ENCODE measurements around the gene QSOX1.
A peak's percentile ranks its signal among the peaks of the same experiment; 100 is the strongest.

QSOX1 gene

DNA sequence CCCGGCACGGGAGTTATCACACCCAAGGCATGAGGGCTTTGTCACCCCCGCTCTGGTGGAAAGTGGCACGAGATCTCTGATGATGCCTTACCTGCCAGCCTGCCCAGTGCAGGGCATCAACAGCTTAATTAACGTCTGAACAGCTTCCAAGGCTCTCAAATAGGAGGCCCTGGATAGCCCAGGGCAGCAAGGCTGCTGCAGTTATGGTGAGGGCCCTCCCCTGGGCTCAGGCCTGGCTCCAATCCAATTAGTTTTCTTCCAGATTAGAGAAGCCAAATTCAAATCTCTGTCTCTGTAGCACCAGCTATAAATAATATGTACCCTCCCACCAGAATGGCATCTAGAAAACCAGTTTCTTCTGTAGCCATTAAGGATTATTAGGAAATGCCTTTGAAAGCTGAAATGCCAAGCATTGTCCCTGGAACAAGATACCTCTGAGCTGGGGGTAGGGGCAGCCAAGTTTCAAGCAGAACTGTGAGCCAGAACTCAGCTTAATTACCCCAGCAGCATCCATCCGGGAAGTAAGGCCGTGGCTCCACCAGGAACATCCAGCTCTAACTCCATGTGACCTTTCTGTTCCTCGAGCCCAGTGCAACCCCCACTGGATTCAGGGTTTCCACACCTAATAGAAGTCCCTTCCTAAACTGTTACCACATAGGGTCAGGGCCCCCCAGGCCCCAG is 12.5 kb downstream of the QSOX1 start:
- in situ Hi-C loops (cut with MboI; ENCODE audit: low pct_unique_long_range_greater_than_20kb, low sequenced_read_pairs) = no loop called here
- DNase-seq = no peak

DNA sequence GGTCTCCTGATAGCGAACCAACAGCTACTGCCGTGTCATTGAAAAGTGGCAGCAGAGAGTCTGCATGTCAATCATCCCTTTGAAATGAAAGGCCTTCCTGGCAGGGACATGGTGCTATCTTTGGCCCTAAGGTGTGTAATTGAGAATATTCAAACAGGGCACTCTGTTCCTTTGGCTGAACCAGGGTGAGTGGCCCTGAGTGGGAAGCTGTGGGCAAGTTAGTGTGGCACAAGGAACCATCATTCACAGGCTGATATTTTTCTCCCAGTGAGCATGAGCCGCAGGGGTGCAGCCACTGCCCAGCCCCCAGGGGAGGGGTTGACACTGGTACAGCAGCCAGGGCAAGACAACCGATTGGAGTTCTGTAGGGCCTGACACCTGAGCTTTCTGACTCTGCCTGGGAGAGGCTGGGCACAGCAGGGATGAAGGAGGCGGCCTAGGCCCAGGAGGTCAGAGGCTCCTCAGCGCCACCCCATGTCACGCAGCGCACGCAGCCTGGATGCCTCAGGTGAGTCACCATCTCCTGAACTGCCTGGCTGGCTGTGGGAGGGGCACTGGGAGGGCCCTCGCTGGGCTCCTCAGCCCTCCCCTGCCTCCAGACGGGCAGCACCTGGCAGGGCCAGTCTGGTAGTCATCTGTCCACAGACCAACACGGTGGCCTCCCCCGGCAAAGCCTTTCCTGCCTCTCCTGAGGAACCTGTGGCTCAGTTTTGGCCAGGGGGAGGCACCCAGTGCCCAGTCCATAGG is 13.2 kb downstream of the QSOX1 start:
- in situ Hi-C loops (cut with MboI; ENCODE audit: low pct_unique_long_range_greater_than_20kb, low sequenced_read_pairs) = no loop called here
- no peak for DNase-seq

DNA sequence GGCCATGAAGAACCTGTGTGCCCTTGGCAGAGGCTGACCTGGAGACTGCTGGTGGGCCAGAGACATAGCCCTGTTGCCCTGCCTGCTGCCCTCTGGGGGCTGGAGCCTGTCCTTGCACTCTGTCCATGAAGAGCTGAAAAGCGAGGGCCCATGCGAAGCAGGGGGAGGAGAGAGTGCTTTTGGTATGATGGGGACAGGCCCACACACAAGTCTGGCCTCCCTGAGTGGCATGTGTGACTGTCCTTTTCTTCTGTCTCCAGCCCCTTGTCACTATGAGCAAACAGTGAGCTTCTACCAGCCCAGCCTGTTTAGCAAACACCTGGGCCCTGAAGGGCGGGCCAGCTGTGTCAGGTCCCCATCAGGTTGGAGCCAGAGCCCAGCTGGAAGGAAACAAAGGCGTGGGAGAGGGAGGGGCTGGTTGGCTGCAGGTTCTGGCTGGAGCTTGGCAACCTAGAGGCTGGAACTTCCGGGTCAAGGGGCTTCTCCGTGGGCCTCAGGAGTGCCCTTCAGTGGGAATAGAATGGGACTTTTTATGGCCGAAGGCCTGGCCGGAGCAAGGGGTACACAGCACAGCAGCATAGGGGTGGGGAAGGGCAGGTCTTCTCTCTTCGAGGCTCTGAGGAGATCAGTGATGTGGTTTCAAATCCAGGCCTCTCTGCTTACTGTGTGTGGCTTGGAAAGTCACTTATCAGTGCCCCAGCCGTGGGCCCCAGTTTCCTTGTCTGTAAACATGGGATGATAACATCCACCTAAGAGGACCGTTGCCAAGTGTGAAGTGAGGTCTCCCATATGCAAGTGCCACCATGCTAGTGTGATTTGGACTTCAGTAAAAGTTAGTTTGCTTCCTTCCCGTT is 14.3 kb downstream of the QSOX1 start:
- DNase-seq = peak; percentile 46
- in situ Hi-C loops (cut with MboI; ENCODE audit: low pct_unique_long_range_greater_than_20kb, low sequenced_read_pairs) = no loop called here

DNA sequence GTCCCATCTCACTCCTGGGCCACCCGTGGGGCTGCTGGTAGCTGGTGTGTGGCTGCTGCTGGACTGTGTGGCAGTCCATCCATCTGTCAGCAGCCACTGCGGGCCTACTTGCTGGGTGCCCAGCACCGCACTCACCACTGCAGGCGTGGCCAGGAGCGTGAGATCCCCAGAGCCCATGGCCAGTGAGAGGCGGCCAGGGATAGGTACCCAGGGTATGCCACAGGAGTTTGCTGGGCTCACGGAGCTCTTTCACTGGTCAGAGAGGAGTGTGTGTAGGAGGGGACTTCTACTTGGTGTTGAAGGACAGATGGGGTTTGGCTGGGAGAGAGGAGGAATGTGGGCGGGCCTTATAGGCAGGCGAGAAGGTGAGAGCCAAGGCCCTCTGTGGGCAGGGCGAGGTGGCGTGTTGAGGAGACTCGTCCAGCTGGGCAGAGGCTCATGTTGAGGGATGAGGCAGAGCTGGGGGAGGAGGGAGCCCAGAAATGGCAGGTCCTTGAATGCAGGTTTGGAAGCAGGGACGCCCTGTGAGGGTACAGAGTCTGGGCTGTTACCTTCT is 15.0 kb downstream of the QSOX1 start:
- in situ Hi-C loops (cut with MboI; ENCODE audit: low pct_unique_long_range_greater_than_20kb, low sequenced_read_pairs) = loop anchor here (10.0 kb wide), 1 partner anchor 305 kb away; no protein-coding TSS in a partner anchor
- DNase-seq = no peak

DNA sequence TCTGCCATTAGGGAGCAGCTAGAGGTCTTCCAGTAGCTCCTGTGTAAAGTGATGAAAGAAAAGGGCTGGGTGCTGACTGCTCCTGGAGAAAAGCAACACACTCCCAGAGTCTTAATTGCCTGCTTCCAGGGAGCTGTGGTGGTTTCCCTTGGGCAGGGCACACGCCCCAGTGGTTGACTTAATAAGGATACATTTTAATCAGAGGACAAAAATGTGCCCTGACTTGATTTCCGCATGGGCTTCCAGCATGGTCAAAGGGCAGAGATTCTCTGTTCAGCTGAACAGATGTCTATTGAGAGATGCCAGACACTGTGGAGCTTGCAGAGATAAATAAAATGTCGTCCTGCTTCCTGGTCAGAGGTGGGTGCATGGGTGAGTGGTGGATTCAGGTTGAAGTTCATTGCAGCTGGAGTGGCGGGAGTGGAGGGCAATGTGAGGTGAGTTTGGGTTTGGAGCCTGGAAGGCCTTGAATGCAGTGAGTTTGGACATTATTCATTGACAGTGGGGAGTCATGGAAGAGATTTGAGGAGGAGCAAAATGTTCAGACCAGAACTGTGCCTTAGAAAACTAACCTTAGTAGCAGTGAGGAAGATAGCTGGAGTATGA is 16.0 kb downstream of the QSOX1 start:
- in situ Hi-C loops (cut with MboI; ENCODE audit: low pct_unique_long_range_greater_than_20kb, low sequenced_read_pairs) = loop anchor here (10.0 kb wide), 1 partner anchor 306 kb away; no protein-coding TSS in a partner anchor
- no peak for DNase-seq

DNA sequence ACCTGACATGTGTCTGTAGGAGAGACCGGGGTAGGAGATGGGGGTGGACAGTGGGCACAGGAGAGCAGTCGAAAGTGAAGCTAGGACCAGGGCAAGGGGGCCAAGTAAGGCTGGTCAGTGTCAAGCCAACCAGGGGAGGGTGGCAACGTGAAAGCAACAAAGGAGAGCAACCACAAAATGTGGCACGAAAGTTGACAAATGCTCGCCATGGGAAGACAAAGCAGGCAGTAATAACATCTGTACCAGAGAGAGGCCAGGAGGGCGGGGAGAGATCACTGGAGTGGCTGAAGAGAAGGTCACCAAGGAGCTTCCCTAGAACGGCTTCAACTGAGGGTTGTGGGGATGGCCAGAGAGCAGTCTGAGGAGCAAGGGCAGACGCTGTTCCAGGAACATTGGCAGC is 17.0 kb downstream of the QSOX1 start:
- DNase-seq = no peak
- in situ Hi-C loops (cut with MboI; ENCODE audit: low pct_unique_long_range_greater_than_20kb, low sequenced_read_pairs) = loop anchor here (10.0 kb wide), 1 partner anchor 307 kb away; no protein-coding TSS in a partner anchor

DNA sequence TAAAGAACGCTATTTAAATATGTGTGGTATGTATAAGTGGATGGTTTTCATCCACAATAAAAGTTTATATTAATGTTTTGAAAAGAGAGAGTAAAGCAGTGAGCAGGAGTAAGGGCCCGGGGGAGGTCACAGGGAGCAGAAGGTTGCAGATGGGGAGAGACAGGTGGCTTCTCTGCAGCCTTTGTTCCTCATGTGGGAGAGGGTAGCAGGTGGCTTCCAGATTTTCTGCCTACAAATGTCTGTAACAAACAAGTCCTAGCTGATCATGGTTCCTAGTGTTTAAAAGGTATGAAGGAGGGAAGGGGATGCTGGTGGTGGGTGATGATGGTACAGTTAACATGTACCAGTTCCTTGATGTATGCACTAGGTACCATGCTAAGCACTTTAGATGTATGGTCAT is 18.8 kb downstream of the QSOX1 start:
- in situ Hi-C loops (cut with MboI; ENCODE audit: low pct_unique_long_range_greater_than_20kb, low sequenced_read_pairs) = loop anchor here (10.0 kb wide), 1 partner anchor 309 kb away; no protein-coding TSS in a partner anchor
- DNase-seq = no peak

DNA sequence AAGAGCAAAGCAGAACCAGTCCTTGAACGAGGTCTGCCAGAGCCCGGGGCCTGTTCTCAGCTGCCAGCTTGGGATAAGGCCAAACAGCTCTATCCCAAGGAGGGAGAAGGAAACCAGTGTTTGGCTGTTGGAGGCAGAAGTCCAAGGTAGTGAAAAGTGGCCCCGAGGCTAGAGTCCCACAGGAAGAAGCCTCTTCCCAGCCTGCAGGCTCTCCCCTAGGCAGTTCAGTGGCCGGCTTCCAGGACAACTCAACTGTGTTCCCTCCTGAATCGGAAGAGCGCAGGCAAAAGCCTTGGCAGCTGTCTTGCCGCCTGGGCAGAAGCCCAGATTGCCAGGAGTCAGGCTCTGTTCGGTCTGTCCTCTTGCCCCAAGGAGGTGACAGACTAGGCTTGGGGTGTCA is 19.3 kb downstream of the QSOX1 start:
- no peak for DNase-seq
- in situ Hi-C loops (cut with MboI; ENCODE audit: low pct_unique_long_range_greater_than_20kb, low sequenced_read_pairs) = loop anchor here (10.0 kb wide), 1 partner anchor 309 kb away; no protein-coding TSS in a partner anchor

DNA sequence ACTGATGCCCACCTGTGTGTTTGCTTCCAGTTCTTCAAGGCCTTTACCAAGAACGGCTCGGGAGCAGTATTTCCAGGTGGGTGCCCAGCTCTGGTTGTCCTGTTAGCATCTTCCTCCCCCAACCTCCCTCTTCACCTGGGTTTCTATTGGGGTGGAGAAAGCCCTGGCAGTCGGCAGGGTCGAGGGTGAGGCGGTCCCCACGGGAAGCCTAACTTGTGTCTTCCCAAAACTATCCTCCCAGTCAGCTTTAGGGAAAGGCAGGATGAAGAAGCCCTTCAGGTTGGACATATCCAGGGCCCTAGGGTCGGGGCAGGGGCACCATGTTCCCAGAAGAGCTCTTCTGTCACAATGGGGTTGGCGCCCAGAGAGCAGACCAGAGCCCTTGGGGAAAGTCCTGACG is 20.6 kb downstream of the QSOX1 start:
- no peak for DNase-seq
- in situ Hi-C loops (cut with MboI; ENCODE audit: low pct_unique_long_range_greater_than_20kb, low sequenced_read_pairs) = loop anchor here (10.0 kb wide), 1 partner anchor 310 kb away; no protein-coding TSS in a partner anchor

DNA sequence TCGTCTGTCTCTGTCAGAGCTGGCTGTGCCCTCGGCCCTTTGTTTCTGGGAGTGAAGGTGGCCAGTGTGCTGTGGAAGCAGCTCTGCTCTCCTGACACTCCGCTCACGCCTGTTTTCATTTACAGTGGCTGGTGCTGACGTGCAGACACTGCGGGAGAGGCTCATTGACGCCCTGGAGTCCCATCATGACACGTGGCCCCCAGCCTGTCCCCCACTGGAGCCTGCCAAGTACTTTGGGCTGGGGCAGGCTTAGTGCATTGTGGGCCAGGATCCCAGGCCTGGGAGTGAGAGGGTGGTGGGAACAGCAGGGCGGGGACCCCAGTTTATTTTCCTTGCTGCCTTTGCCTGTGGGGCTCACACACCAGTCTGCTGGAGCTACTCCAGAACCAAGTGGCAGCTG is 21.1 kb downstream of the QSOX1 start:
- in situ Hi-C loops (cut with MboI; ENCODE audit: low pct_unique_long_range_greater_than_20kb, low sequenced_read_pairs) = loop anchor here (10.0 kb wide), 1 partner anchor 311 kb away; no protein-coding TSS in a partner anchor

DNA sequence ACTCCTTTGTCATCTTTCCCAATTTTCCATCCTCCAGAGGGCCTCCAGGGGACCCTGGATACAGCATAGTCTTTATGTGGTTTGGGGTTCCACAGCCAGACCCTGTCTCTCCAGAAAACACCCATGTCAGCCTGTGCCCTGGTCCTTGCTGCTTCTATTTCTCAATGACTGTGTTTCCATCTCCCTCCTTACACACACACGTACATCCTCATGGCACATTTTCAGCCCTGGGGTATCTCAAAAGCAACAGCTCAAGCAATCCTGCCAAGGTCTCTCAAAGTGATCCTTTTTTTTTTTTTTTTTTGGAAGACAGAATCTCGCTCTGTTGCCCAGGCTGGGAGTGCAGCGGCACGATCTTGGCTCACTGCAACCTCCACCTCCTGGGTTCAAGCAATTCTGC is 22.3 kb downstream of the QSOX1 start:
- in situ Hi-C loops (cut with MboI; ENCODE audit: low pct_unique_long_range_greater_than_20kb, low sequenced_read_pairs) = loop anchor here (10.0 kb wide), 1 partner anchor 312 kb away; no protein-coding TSS in a partner anchor
- DNase-seq = no peak

More for the DNA sequence above, 21.1 kb downstream of the QSOX1 start:
- DNase-seq = no peak

DNA sequence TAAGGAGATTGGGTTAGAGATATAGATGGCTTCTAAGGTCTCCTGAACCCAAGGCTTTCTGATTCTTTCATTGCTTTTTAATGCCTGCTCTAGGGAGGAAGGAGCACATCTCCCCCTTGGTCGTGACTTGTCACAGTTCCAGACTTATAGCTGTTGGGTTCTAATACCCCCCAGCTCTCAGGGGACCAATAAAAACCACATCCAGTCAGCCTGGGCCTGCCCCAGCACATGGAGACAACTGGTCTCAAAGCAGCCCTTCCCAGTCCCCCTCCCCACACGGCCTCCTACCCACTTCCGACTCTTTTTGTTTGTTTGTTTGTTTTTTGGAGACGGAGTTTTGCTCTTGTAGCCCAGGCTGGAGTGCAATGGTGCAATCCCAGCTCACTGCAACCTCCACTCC is 23.3 kb downstream of the QSOX1 start:
- in situ Hi-C loops (cut with MboI; ENCODE audit: low pct_unique_long_range_greater_than_20kb, low sequenced_read_pairs) = loop anchor here (10.0 kb wide), 1 partner anchor 313 kb away; no protein-coding TSS in a partner anchor
- no peak for DNase-seq

DNA sequence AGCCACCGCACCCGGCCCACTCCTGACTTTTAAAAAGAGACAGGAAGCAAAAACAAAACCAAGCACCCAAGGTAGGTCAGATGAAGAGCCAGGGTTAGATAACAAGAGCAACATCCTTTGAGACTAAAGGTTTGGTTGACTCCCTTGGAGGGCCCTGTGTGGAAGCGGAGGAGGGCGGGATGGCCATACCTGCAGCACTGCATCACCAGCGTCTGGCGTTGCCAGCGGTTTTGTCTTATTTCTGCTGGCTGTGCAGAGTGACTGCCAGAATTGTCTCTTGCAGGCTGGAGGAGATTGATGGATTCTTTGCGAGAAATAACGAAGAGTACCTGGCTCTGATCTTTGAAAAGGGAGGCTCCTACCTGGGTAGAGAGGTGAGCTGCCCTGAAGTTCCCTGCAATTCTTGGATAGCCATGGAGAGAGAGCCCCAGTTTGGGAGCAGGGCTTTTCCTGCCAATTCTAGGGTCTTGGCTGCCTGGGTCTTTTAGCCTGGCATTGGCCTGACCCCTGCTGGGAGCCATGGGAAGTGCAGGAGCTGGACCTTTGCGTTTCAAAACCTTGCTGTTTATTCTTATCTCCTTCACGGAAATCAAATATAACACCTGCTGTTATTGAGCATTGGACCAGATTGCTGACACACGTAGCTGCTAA is 24.0 kb downstream of the QSOX1 start:
- peak; percentile 72 for DNase-seq
- in situ Hi-C loops (cut with MboI; ENCODE audit: low pct_unique_long_range_greater_than_20kb, low sequenced_read_pairs) = loop anchor here (10.0 kb wide), 1 partner anchor 314 kb away; no protein-coding TSS in a partner anchor

DNA sequence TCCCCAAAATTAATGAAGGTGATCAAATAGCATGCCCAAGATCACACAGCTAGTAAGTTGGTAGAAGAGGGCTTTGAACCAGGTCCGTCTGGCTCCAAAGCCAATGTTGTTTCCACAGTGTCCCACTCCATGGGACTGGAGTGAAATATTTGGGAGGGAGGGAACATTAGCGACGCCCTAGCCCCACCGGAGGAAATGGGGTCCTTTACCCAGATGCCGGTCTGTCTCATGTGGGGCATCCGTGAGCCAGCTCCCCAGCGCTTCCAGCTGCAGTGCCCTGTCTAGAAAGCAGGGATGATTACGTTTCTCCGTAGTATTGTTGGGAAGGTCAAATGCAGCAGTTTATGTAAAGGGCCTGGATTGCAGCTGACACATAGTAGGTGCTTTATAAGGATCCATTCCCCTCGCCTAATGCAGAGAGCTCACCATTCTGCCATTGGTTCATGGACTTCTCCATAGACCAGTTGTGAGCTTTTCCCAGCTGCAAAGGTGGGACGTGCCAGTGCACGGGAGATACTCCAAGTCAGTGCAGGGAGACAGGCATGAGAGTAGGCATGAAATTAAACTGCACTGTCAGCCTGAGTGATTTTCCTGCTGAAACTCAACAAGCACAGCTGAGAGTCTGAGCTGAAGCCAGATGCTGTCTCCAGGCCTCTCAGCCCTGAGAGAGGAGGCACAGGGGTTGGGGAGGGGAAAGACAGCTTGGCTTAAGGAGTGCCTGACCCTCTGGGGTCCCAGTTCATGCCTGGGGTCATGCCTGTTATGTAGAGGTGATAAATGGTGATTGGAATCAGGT is 24.7 kb downstream of the QSOX1 start:
- DNase-seq = no peak
- in situ Hi-C loops (cut with MboI; ENCODE audit: low pct_unique_long_range_greater_than_20kb, low sequenced_read_pairs) = loop anchor here (10.0 kb wide), 1 partner anchor 315 kb away; no protein-coding TSS in a partner anchor

DNA sequence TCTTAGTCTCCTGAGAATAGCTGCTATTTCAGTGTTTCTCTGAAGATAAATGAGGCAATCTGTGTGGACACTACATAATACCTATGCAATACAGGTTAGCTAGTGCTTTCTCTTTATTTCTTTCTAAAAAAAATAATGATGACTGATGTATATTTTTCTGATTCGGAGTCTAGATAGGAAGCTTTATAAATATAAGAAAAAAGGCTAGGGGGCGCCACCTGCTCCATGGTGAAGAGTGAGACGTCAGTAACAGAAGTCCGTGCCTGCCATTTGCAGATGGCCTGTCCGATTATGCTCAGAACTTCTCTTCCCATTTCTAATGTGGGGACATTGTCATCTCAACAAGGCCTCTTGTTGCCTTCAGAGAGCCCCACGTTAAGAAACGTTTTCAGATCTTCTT is 26.4 kb downstream of the QSOX1 start:
- peak; percentile 53 for DNase-seq
- in situ Hi-C loops (cut with MboI; ENCODE audit: low pct_unique_long_range_greater_than_20kb, low sequenced_read_pairs) = no loop called here

DNA sequence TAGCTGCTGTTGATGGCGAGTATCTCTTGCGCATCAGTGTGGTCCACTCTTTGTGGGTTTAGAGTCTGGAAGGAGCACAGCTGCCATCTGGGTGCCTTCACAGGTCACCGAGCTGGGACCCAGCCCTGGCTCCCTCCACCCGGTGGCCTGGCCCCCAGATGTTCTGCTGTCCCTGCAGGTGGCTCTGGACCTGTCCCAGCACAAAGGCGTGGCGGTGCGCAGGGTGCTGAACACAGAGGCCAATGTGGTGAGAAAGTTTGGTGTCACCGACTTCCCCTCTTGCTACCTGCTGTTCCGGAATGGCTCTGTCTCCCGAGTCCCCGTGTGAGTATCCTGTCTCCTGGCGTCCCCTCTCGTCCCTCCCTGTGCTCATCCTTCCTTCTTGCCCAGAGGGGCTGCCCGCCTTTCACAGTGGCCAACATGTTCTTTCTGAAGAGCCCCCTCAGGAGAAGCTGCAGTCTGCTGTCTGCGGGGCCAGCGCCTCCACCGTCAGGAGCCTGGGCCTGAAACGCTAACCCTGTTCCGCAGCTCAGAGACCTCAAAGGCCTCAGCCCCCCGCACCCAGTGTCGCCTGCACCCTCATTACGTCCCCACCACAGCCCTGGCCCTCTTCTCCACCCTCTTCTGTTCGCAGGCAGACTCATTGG is 27.4 kb downstream of the QSOX1 start:
- in situ Hi-C loops (cut with MboI; ENCODE audit: low pct_unique_long_range_greater_than_20kb, low sequenced_read_pairs) = no loop called here
- no peak for DNase-seq
